WTC11 (cell line): ENCODE results near the gene SPATA19. TPM values are rescaled to one million over a fixed set of nuclear protein-coding genes. Genes with fewer than 3 reads are reported as not detected.

Source experiments
- ATAC-seq: fragments of 200-7000 bp; cut with Tn5 transposase; 2 replicates; pipeline ENCODE4 v1.10.0; 2021; ENCODE audit warnings: mild to moderate bottlenecking, moderate library complexity
- CTCF ChIA-PET: fragments of 300-600 bp; sonication (Branson Sonifier 250); formaldehyde crosslinking; loops from one replicate; lab custom pipeline; 2021; ENCODE audit warnings: antibody characterized with exemption; lab: Charles Lee
- POLR2A ChIA-PET: fragments of 350-600 bp; sonication (Branson Sonifier 250); formaldehyde crosslinking; loops from one replicate; lab custom pipeline; 2021; ENCODE audit warnings: antibody characterized with exemption; lab: Charles Lee
- DNase-seq: peaks from one replicate; pipeline ENCODE4 v3.0.0; 2021; ENCODE audit warnings: low spot score
- H3K27ac Mint-ChIP-seq: 2 replicates; pipeline ENCODE4 v1.8.0; 2021; ENCODE audit warnings: mixed read lengths
- H3K27me3 Mint-ChIP-seq: 2 replicates; pipeline ENCODE4 v1.8.0; 2021; ENCODE audit warnings: low read depth, mild to moderate bottlenecking, moderate library complexity, mixed read lengths
- H3K36me3 Mint-ChIP-seq: 2 replicates; pipeline ENCODE4 v1.8.0; 2021; ENCODE audit warnings: mixed read lengths
- H3K4me1 Mint-ChIP-seq: 2 replicates; pipeline ENCODE4 v1.8.0; 2022; ENCODE audit warnings: mixed read lengths
- H3K4me3 Mint-ChIP-seq: 2 replicates; pipeline ENCODE4 v1.8.0; 2021; ENCODE audit warnings: mild to moderate bottlenecking, moderate library complexity, mixed read lengths
- H3K9me3 Mint-ChIP-seq: 2 replicates; pipeline ENCODE4 v1.8.0; 2021; ENCODE audit warnings: mixed read lengths
- AR ChIP-seq: fragments of 250-450 bp; sonication (Bioruptor Pico); IDR thresholded peaks from 2 replicates; pipeline ENCODE4 v1.9.0; 2021; ENCODE audit warnings: mild to moderate bottlenecking
- ATF2 ChIP-seq: sonication (generic); formaldehyde crosslinking; IDR thresholded peaks from 2 replicates; pipeline ENCODE4 v1.8.1; 2022; ENCODE audit warnings: low read depth, missing genetic modification reagents, borderline replicate concordance
- CDX4 ChIP-seq: fragments of 250-450 bp; sonication (Bioruptor Pico); IDR thresholded peaks from 2 replicates; pipeline ENCODE4 v1.9.0; 2021; ENCODE audit warnings: moderate library complexity, mild to moderate bottlenecking, inconsistent platforms, borderline replicate concordance
- HMGA2 ChIP-seq: fragments of 250-450 bp; sonication (Bioruptor Pico); IDR thresholded peaks from 2 replicates; pipeline ENCODE4 v1.4.0; 2021; ENCODE audit warnings: mild to moderate bottlenecking, moderate library complexity
- JAZF1 ChIP-seq: fragments of 250-450 bp; sonication (Bioruptor Pico); IDR thresholded peaks from 2 replicates; pipeline ENCODE4 v1.9.0; 2021; ENCODE audit warnings: moderate library complexity, mild to moderate bottlenecking, inconsistent platforms
- STAT6 ChIP-seq: sonication (generic); formaldehyde crosslinking; conservative IDR thresholded peaks from 2 replicates; pipeline ENCODE4 v1.8.1; 2023; ENCODE audit warnings: mild to moderate bottlenecking, low read depth, missing genetic modification reagents, moderate library complexity
- TEAD1 ChIP-seq: sonication (generic); formaldehyde crosslinking; IDR thresholded peaks from 2 replicates; pipeline ENCODE4 v1.8.0; 2022; ENCODE audit warnings: mild to moderate bottlenecking, missing genetic modification reagents
- ZNF317 ChIP-seq: sonication (generic); formaldehyde crosslinking; IDR thresholded peaks from 2 replicates; pipeline ENCODE4 v1.8.1; 2023; ENCODE audit warnings: low read depth, mild to moderate bottlenecking, moderate library complexity, missing genetic modification reagents, borderline replicate concordance
- ZNF416 ChIP-seq: fragments of 250-450 bp; sonication (Bioruptor Pico); IDR thresholded peaks from 2 replicates; pipeline ENCODE4 v1.9.0; 2021; ENCODE audit warnings: mild to moderate bottlenecking, inconsistent platforms
- total RNA-seq: library from RNA; stranded (reverse); gene quantifications from 3 replicates; pipeline ENCODE4 v1.2.3, GENCODE V29; 2021
- TF ChIP-seq, protein P1 (sequence below): sonication (generic); formaldehyde crosslinking; IDR thresholded peaks from 2 replicates; pipeline ENCODE4 v1.8.0; 2022; ENCODE audit warnings: mild to moderate bottlenecking, missing genetic modification reagents
- TF ChIP-seq, protein P2 (sequence below): sonication (generic); formaldehyde crosslinking; IDR thresholded peaks from 2 replicates; pipeline ENCODE4 v1.8.0; 2022; ENCODE audit warnings: missing genetic modification reagents
- TF ChIP-seq, protein P3 (sequence below): sonication (generic); formaldehyde crosslinking; IDR thresholded peaks from 2 replicates; pipeline ENCODE4 v1.8.1; 2023; ENCODE audit warnings: mild to moderate bottlenecking, missing genetic modification reagents, moderate library complexity
- TF ChIP-seq, protein P4 (sequence below): sonication (generic); formaldehyde crosslinking; IDR thresholded peaks from 2 replicates; pipeline ENCODE4 v1.8.0; 2023; ENCODE audit warnings: missing genetic modification reagents, mild to moderate bottlenecking, borderline replicate concordance
- TF ChIP-seq, protein P5 (sequence below): fragments of 250-450 bp; sonication (Bioruptor Pico); IDR thresholded peaks from 2 replicates; pipeline ENCODE4 v2.1.2; 2022; ENCODE audit warnings: mild to moderate bottlenecking, moderate library complexity

Gene SPATA19
- total RNA-seq, 1 experiment from 2014 or later: not detected

DNA sequence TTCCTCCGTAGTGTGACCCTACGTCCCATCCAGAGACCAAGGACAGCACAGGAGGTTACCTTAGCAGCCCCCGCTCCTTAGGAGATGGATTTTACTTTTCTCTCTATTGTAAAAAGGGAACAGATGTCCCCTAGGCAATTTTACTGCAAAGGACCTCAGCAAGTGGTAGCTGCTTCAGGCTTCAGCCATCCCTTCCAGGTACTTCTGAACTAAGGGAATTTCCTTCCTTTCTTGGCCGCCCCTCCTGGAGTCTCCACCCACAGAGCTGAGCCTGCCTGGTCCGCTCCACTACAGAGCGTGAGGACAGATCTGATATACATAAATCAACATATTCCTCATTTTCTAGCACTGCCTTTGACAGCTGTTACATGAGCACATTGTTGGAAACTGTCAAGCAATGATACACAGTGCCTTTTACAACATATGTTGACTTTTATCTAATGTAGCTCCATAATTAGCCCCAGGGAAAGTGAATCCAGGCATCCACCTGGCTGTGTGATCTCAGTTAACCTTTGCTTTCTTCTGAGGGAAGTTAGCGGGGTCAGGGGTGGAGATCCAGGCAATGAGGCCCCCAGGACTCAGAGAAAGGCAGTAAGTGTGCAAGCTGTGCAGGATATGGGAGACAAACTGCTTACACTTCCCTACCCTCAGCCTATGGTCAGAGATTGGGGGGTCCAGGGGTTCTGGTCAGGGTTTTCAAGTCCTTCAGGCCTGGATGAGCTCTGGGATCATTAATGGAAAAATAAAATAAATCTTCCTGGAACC is 51.9 kb downstream of the SPATA19 start (continued):
- no peak for TF ChIP-seq AR (CRISPR knock-in tag)
- TF ChIP-seq HMGA2 (CRISPR knock-in tag): no peak

DNA sequence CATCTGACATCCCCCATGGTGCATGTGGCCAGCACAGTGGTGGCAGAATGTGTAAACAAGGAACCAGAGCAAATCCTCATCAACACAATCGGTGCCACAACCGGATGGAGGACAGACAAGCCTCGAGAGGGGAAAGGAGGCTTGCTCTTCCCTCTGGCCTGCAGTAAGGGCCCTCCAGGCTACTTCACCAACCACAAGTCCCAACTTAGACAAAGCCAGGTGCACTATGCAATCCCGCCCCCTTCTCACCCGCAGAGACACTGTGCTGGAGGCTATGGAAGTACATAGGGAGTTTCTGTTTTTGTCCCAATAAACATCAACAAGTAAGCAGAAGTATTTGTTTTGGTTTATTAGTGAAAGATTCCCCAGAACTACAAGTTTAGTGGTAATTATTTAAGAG is 54.3 kb downstream of the SPATA19 start:
- ChIA-PET POLR2A (no interaction called here), CTCF (no interaction called here)
- Mint-ChIP-seq H3K4me1 (peaks cover 18% of the 10 kb centered on the region), H3K27ac (no peak overlapping the region), H3K9me3 (peaks cover 20% of the 10 kb centered on the region), H3K36me3 (peaks cover 4% of the 10 kb centered on the region), H3K27me3 (peaks cover 30% of the 10 kb centered on the region), H3K4me3 (no peak overlapping the region)
- no peak for DNase-seq
- no peak for ATAC-seq
- TF ChIP-seq, protein P1, sequence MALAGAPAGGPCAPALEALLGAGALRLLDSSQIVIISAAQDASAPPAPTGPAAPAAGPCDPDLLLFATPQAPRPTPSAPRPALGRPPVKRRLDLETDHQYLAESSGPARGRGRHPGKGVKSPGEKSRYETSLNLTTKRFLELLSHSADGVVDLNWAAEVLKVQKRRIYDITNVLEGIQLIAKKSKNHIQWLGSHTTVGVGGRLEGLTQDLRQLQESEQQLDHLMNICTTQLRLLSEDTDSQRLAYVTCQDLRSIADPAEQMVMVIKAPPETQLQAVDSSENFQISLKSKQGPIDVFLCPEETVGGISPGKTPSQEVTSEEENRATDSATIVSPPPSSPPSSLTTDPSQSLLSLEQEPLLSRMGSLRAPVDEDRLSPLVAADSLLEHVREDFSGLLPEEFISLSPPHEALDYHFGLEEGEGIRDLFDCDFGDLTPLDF (CRISPR knock-in tag): no peak
- no peak for TF ChIP-seq ZNF317
- TF ChIP-seq, protein P2, sequence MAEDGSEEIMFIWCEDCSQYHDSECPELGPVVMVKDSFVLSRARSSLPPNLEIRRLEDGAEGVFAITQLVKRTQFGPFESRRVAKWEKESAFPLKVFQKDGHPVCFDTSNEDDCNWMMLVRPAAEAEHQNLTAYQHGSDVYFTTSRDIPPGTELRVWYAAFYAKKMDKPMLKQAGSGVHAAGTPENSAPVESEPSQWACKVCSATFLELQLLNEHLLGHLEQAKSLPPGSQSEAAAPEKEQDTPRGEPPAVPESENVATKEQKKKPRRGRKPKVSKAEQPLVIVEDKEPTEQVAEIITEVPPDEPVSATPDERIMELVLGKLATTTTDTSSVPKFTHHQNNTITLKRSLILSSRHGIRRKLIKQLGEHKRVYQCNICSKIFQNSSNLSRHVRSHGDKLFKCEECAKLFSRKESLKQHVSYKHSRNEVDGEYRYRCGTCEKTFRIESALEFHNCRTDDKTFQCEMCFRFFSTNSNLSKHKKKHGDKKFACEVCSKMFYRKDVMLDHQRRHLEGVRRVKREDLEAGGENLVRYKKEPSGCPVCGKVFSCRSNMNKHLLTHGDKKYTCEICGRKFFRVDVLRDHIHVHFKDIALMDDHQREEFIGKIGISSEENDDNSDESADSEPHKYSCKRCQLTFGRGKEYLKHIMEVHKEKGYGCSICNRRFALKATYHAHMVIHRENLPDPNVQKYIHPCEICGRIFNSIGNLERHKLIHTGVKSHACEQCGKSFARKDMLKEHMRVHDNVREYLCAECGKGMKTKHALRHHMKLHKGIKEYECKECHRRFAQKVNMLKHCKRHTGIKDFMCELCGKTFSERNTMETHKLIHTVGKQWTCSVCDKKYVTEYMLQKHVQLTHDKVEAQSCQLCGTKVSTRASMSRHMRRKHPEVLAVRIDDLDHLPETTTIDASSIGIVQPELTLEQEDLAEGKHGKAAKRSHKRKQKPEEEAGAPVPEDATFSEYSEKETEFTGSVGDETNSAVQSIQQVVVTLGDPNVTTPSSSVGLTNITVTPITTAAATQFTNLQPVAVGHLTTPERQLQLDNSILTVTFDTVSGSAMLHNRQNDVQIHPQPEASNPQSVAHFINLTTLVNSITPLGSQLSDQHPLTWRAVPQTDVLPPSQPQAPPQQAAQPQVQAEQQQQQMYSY (CRISPR knock-in tag): no peak
- TF ChIP-seq STAT6: no peak
- TF ChIP-seq ATF2 (CRISPR knock-in tag): no peak
- TF ChIP-seq, protein P3, sequence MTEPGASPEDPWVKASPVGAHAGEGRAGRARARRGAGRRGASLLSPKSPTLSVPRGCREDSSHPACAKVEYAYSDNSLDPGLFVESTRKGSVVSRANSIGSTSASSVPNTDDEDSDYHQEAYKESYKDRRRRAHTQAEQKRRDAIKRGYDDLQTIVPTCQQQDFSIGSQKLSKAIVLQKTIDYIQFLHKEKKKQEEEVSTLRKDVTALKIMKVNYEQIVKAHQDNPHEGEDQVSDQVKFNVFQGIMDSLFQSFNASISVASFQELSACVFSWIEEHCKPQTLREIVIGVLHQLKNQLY (CRISPR knock-in tag): no peak
- TF ChIP-seq JAZF1 (CRISPR knock-in tag): no peak
- TF ChIP-seq ZNF416 (CRISPR knock-in tag): no peak
- TF ChIP-seq, protein P4, sequence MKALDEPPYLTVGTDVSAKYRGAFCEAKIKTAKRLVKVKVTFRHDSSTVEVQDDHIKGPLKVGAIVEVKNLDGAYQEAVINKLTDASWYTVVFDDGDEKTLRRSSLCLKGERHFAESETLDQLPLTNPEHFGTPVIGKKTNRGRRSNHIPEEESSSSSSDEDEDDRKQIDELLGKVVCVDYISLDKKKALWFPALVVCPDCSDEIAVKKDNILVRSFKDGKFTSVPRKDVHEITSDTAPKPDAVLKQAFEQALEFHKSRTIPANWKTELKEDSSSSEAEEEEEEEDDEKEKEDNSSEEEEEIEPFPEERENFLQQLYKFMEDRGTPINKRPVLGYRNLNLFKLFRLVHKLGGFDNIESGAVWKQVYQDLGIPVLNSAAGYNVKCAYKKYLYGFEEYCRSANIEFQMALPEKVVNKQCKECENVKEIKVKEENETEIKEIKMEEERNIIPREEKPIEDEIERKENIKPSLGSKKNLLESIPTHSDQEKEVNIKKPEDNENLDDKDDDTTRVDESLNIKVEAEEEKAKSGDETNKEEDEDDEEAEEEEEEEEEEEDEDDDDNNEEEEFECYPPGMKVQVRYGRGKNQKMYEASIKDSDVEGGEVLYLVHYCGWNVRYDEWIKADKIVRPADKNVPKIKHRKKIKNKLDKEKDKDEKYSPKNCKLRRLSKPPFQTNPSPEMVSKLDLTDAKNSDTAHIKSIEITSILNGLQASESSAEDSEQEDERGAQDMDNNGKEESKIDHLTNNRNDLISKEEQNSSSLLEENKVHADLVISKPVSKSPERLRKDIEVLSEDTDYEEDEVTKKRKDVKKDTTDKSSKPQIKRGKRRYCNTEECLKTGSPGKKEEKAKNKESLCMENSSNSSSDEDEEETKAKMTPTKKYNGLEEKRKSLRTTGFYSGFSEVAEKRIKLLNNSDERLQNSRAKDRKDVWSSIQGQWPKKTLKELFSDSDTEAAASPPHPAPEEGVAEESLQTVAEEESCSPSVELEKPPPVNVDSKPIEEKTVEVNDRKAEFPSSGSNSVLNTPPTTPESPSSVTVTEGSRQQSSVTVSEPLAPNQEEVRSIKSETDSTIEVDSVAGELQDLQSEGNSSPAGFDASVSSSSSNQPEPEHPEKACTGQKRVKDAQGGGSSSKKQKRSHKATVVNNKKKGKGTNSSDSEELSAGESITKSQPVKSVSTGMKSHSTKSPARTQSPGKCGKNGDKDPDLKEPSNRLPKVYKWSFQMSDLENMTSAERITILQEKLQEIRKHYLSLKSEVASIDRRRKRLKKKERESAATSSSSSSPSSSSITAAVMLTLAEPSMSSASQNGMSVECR (CRISPR knock-in tag): no peak
- TF ChIP-seq, protein P5, sequence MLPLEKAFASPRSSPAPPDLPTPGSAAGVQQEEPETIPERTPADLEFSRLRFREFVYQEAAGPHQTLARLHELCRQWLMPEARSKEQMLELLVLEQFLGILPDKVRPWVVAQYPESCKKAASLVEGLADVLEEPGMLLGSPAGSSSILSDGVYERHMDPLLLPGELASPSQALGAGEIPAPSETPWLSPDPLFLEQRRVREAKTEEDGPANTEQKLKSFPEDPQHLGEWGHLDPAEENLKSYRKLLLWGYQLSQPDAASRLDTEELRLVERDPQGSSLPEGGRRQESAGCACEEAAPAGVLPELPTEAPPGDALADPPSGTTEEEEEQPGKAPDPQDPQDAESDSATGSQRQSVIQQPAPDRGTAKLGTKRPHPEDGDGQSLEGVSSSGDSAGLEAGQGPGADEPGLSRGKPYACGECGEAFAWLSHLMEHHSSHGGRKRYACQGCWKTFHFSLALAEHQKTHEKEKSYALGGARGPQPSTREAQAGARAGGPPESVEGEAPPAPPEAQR (CRISPR knock-in tag): no peak
- no peak for TF ChIP-seq TEAD1 (CRISPR knock-in tag)
- TF ChIP-seq CDX4 (CRISPR knock-in tag): no peak
